Activated CD8-positive, alpha-beta memory T cell treated with anti-CD3 and anti-CD28 coated beads for 36 hours (primary cell): ENCODE results near the gene PTPRN2. TPM values are rescaled to one million over a fixed set of nuclear protein-coding genes. Genes with fewer than 3 reads are reported as not detected.
"Not testable (repeated sequence)": the region's sequence is repeated elsewhere in the genome, so short reads cannot be mapped to it uniquely, and the experiment has no call there.

Experiments used
- CTCF ChIA-PET: fragments of 350-600 bp; sonication (Branson Sonifier 250); formaldehyde crosslinking; loops from one replicate; lab custom pipeline; 2021; ENCODE audit warnings: antibody characterized with exemption; lab: Charles Lee
- POLR2A ChIA-PET: fragments of 350-600 bp; sonication (Branson Sonifier 250); formaldehyde crosslinking; loops from one replicate; lab custom pipeline; 2021; ENCODE audit warnings: antibody characterized with exemption; lab: Charles Lee
- total RNA-seq, 2 experiments: library from RNA; stranded (reverse); gene quantifications; one replicate each; pipeline ENCODE4 v1.2.3, GENCODE V29; 2021

The PTPRN2 gene
- total RNA-seq, 2 experiments from 2014 or later = 0.36 to 0.44 TPM

- POLR2A ChIA-PET = no interaction called here
- CTCF ChIA-PET = no interaction called here
These were observed 914.0 kb downstream of the PTPRN2 start for GRCh38 chr7:157673573-157673972.

DNA sequence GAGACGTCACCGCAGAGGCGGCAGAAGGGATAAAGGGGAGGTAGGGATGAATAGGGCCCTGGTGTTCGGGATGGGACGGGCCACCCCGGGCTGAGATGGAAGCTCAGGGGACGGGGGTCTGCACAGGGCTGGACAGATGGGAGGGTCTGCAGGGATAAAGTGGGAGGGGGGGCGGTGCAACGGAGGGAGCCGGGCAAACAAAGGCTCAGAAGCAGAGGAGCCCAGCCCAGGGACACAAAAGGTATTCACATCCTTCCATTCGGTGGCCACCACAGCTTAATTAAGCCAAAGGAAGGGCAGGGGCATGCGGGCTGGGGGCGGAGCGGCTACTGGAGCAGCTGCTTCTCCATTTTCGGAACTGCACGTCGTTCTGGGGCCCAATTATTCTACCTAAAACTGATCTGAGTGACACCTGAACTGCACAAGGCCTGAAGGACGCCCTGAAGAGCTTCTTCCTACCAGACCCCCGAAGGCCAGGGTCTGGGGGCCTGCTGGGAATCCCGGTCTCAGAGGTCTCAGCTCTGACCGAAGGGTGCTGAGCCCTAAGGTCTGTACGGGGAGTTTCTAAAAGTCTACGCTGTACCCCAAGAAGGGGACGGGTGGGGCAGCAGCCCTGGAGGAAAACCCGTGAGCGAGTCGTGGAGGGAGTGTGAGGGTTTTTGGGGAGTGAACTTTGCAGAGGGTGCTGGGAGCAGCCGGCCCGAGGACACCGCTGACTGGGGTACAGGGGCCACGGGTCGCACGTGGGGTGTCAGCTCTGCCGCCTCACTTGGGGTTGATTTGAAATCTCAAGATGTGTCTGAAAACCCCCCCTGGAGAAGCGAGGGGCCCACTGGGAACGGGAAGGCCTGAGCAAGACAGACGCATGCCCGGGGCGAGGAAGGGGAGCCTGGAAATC lies 916.0 kb downstream of the PTPRN2 start:
- CTCF ChIA-PET = no interaction called here

DNA sequence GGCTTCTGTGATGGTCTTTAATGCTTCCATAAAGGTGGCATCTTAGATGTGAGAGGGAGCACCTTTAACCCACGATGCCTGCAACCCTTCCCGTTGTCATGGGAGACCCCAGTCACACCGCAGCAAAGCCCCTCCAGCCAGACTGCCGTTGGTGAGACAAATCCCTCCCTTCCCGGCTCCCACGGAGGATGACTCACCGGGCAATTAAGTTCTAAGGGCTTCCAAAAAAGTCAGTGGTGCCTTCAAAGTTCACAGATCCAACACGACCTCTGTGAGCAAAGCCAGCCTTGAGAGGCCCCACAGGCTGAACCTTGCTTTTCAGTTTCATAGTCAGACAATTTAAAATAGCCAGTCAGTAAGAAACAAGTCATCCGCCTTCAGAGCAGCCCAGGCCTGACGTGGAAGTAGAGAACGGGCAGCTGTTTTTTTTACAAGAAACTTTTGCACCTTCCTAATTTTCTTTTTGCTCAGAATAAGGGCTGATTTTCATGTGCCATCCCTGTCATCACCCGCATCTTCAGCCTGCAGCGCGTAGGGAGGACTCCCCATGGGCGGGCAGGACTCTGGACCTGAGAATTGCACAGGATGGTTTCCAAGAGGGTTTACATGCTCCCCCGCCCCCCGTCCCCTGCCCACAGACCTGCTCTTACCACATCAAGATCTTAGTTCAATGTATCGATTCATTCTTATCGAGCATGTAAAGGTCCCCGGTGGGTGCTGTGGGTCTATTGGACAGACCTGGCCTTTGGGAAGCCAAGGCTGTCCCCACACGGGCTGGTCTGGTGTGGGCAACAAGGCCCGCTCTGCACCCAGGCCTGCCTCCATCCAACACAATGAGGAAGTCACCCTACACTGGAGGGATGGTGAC lies 916.9 kb downstream of the PTPRN2 start:
- POLR2A ChIA-PET = no interaction called here
- CTCF ChIA-PET = no interaction called here

More for the DNA sequence above, 916.0 kb downstream of the PTPRN2 start:
- POLR2A ChIA-PET = no interaction called here

DNA sequence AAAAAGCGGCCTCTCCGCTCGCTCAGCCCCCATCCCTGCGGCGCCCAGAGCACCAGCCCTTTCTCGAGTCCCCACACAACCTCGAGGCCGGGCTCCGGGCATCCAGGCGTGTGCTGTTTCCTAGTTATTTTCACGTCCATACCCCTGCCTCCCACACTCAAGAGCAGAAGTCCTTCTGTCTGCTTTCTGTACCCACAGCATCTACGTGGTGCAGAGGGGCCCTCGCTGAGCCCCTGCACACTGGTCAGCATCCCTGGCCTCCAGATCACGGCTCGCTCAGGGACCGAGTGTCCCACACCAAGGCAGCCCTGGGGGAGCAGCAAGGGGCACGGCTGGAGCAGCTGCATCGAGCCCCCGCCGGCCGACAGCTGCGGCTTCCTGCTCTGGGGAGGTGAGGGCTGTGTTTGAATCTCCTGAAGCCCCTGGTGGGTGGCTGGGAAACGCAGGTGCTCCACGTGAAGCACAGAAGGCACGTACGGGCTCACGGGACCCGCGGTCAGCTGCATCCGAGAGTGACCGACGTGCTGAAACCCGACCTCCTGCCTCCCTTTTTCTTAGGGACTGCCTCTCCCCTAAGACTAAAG lies 917.8 kb downstream of the PTPRN2 start:
- ChIA-PET POLR2A (no interaction called here), CTCF (no interaction called here)

- POLR2A ChIA-PET = no interaction called here
- CTCF ChIA-PET = no interaction called here
These were observed 918.5 kb downstream of the PTPRN2 start for GRCh38 chr7:157668884-157669767.

GRCh38 chr7:157668221-157668883 lies 919.3 kb downstream of the PTPRN2 start:
- ChIA-PET POLR2A (no interaction called here), CTCF (no interaction called here)

DNA sequence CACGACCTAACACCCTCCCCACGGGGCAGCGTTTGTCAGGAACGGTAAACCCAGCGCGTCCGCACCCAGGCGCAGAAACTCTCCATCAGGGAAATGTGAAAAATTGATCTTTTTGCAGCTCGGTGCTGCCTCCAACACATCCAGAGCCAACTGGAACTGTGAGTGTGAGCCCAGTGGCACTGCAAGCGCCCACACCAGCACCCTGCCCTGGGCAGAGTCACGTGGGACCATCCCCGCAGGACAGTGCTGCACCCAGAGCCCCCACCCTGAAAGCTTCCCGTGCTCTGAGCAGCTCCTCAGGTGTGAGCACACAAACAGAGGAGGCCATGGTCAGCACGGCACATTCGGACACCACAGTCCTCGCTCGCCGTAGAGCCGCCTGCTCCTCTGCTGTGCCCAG lies 919.9 kb downstream of the PTPRN2 start:
- ChIA-PET CTCF (no interaction called here), POLR2A (no interaction called here)

GRCh38 chr7:157667261-157667660 lies 920.4 kb downstream of the PTPRN2 start:
- ChIA-PET POLR2A (no interaction called here), CTCF (no interaction called here)

- ChIA-PET CTCF (no interaction called here), POLR2A (no interaction called here)
These were observed 921.0 kb downstream of the PTPRN2 start for GRCh38 chr7:157666530-157667040.

GRCh38 chr7:157665634-157665988 lies 922.0 kb downstream of the PTPRN2 start:
- CTCF ChIA-PET = not testable (repeated sequence)

GRCh38 chr7:157664871-157665633 lies 922.6 kb downstream of the PTPRN2 start:
- POLR2A ChIA-PET = no interaction called here
- CTCF ChIA-PET = no interaction called here

More at GRCh38 chr7:157665634-157665988, 922.0 kb downstream of the PTPRN2 start:
- POLR2A ChIA-PET = not testable (repeated sequence)

GRCh38 chr7:157664034-157664433 lies 923.6 kb downstream of the PTPRN2 start:
- ChIA-PET CTCF (no interaction called here), POLR2A (no interaction called here)

- ChIA-PET CTCF (no interaction called here), POLR2A (no interaction called here)
These were observed 924.5 kb downstream of the PTPRN2 start for GRCh38 chr7:157662981-157663716.

- CTCF ChIA-PET = no interaction called here
- POLR2A ChIA-PET = no interaction called here
These were observed 925.4 kb downstream of the PTPRN2 start for GRCh38 chr7:157662110-157662791.

DNA sequence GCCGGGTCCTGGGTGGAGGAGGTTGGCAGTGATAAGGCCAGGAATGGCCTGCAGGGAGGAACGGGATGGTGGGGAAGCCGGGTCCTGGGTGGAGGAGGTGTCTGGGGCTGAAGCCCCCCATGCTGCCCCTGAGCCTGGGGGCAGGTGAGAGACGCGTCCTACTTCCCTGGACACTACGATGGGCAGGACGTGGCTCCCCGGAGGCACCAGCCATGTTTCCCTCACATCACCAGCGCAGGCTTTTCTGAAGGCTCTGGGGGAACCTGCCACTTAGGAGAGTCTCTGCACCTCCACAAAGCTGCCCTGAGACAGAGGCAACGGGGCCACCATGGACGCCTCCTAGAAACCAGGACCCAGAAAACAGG lies 926.0 kb downstream of the PTPRN2 start:
- CTCF ChIA-PET = no interaction called here
- POLR2A ChIA-PET = no interaction called here

- ChIA-PET CTCF (no interaction called here), POLR2A (no interaction called here)
These were observed 926.5 kb downstream of the PTPRN2 start for GRCh38 chr7:157660971-157661610.
